ENCODE data around the gene TMC7. TPM values are rescaled to one million over a fixed set of nuclear protein-coding genes. Genes with fewer than 3 reads are reported as not detected.

TMC7 gene
- total and polyA plus RNA-seq, 2 of the 13 experiments (the other 11 are each of a cell fraction or from before 2014, with no cell fraction given) = 1.2 to 5.1 TPM

- TF ChIP-seq ZNF280B (CRISPR knock-in tag; IDR thresholded peaks at IDR 0.05; ENCODE audit: borderline replicate concordance) (no peak), ZNF414 (CRISPR knock-in tag; IDR thresholded peaks at IDR 0.05) (no peak), ZNF44 (CRISPR knock-in tag; IDR thresholded peaks at IDR 0.05) (no peak), ZBTB39 (CRISPR knock-in tag; IDR thresholded peaks at IDR 0.05) (0 out of 2 replicates have a peak, but pooled peaks have one; percentile 37), ZNF629 (CRISPR knock-in tag; conservative IDR thresholded peaks at IDR 0.05) (no peak), HNRNPK (IDR thresholded peaks at IDR 0.05; ENCODE audit: low read depth, low read length, poor library complexity, severe bottlenecking) (no peak), ZBTB1 (CRISPR knock-in tag; IDR thresholded peaks at IDR 0.05; ENCODE audit: borderline replicate concordance) (no peak), BCL6 (CRISPR knock-in tag; IDR thresholded peaks at IDR 0.05) (no peak), FOXP1 (IDR thresholded peaks at IDR 0.05) (no peak), FOXP1 (CRISPR knock-in tag; IDR thresholded peaks at IDR 0.05) (no peak), ZNF777 (CRISPR knock-in tag; IDR thresholded peaks at IDR 0.05) (no peak), ZNF331 (CRISPR knock-in tag; IDR thresholded peaks at IDR 0.05) (0 out of 2 replicates have a peak, but pooled peaks have one; percentile 18), KAT2B (IDR thresholded peaks at IDR 0.05; ENCODE audit: borderline replicate concordance, low read depth, low read length) (no peak), AGO1 (IDR thresholded peaks at IDR 0.05; ENCODE audit: low read depth, low read length, poor library complexity, severe bottlenecking) (no peak), HMG20A (CRISPR knock-in tag; IDR thresholded peaks at IDR 0.05; ENCODE audit: borderline replicate concordance) (no peak), RXRB (CRISPR knock-in tag; IDR thresholded peaks at IDR 0.05; ENCODE audit: borderline replicate concordance) (no peak; the same call in 1 of the 2 replicates), ZNF567 (CRISPR knock-in tag; IDR thresholded peaks at IDR 0.05; ENCODE audit: borderline replicate concordance) (no peak), TCF7L2 (IDR thresholded peaks at IDR 0.05; ENCODE audit: low read depth, low read length) (no peak), RBFOX2 (IDR thresholded peaks at IDR 0.05; ENCODE audit: low read depth, low read length) (peak; percentile 46; the same call in 1 of the 2 replicates), CEBPG (CRISPR knock-in tag; IDR thresholded peaks at IDR 0.05) (peak; percentile 40; the same call in 1 of the 2 replicates), MED8 (CRISPR knock-in tag; IDR thresholded peaks at IDR 0.05; ENCODE audit: insufficient replicate concordance) (no peak), GTF2F1 (IDR thresholded peaks at IDR 0.05; ENCODE audit: low read length) (no peak)
- TF ChIP-seq, protein P1, sequence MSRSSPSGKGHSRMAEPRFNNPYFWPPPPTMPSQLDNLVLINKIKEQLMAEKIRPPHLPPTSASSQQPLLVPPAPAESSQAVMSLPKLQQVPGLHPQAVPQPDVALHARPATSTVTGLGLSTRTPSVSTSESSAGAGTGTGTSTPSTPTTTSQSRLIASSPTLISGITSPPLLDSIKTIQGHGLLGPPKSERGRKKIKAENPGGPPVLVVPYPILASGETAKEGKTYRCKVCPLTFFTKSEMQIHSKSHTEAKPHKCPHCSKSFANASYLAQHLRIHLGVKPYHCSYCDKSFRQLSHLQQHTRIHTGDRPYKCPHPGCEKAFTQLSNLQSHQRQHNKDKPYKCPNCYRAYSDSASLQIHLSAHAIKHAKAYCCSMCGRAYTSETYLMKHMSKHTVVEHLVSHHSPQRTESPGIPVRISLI (CRISPR knock-in tag; IDR thresholded peaks at IDR 0.05; ENCODE audit: borderline replicate concordance) = no peak
- TF ChIP-seq, protein P2, sequence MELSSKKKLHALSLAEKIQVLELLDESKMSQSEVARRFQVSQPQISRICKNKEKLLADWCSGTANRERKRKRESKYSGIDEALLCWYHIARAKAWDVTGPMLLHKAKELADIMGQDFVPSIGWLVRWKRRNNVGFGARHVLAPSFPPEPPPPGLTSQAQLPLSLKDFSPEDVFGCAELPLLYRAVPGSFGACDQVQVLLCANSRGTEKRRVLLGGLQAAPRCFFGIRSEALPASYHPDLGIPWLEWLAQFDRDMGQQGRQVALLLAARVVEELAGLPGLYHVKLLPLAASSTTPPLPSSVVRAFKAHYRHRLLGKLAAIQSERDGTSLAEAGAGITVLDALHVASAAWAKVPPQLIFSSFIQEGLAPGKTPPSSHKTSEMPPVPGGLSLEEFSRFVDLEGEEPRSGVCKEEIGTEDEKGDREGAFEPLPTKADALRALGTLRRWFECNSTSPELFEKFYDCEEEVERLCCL (CRISPR knock-in tag; IDR thresholded peaks at IDR 0.05; ENCODE audit: borderline replicate concordance) = no peak
Observed at GRCh38 chr16:19094542-19095365, 111.0 kb downstream of the TMC7 start (continued).
